K562 (cell line): ENCODE data around the gene LSM11. TPM values are rescaled to one million over a fixed set of nuclear protein-coding genes. Genes with fewer than 3 reads are reported as not detected.

ENCODE experiments used
- ERF ChIP-seq: fragments of 450-650 bp; formaldehyde crosslinking; IDR thresholded peaks from 2 replicates; pipeline ENCODE4 v1.4.0; 2020; ENCODE audit warnings: mild to moderate bottlenecking, mixed read lengths
- ETS2 ChIP-seq: IDR thresholded peaks from 2 replicates; pipeline ENCODE4 v1.6.1; 2016; ENCODE audit warnings: borderline replicate concordance, missing genetic modification characterization, mild to moderate bottlenecking, moderate library complexity, missing compliant biosample characterization; ENCODE audit not compliant: poor library complexity, severe bottlenecking
- KLF10 ChIP-seq: fragments of 250-450 bp; sonication (Bioruptor Pico); IDR thresholded peaks from 2 replicates; pipeline ENCODE4 v1.6.1; 2021; ENCODE audit warnings: matching md5 sums
- MAZ ChIP-seq, 2 experiments: fragments of 450-650 bp in 1 of 2; sonication (generic) in 1 of 2; formaldehyde crosslinking; IDR thresholded peaks in 1 of 2; conservative IDR thresholded peaks in 1 of 2; 2 replicates each; pipeline versions ENCODE4 v1.4.0 to v1.5.0; 2020; ENCODE audit warnings: mild to moderate bottlenecking in 1 of 2, missing genetic modification reagents in 1 of 2
- MCM3 ChIP-seq: fragments of 450-650 bp; IDR thresholded peaks from 2 replicates; pipeline ENCODE4 v1.6.1; 2016
- NBN ChIP-seq: fragments of 450-650 bp; IDR thresholded peaks from 2 replicates; pipeline ENCODE4 v1.6.1; 2016; ENCODE audit warnings: low read depth, mild to moderate bottlenecking
- PPARD ChIP-seq: fragments of 250-450 bp; sonication (Bioruptor Pico); IDR thresholded peaks from 2 replicates; pipeline ENCODE4 v1.8.0; 2022; ENCODE audit warnings: inconsistent platforms, mild to moderate bottlenecking, moderate library complexity
- RBM25 ChIP-seq: fragments of 200-400 bp; formaldehyde crosslinking; IDR thresholded peaks from 2 replicates; pipeline ENCODE4 v1.6.1; 2018; ENCODE audit warnings: low read length, low read depth, moderate library complexity; ENCODE audit not compliant: severe bottlenecking
- SAP30 ChIP-seq: fragments of 200-600 bp; sonication (generic); IDR thresholded peaks from 2 replicates; pipeline ENCODE4 v1.6.1; 2012; ENCODE audit warnings: borderline replicate concordance, low read depth, mild to moderate bottlenecking, moderate library complexity, low read length, control low read depth, inconsistent platforms; ENCODE audit not compliant: insufficient read depth, poor library complexity, severe bottlenecking
- SIRT6 ChIP-seq: IDR thresholded peaks from one replicate; pipeline ENCODE4 v1.6.1; 2012; ENCODE audit warnings: low read depth, mild to moderate bottlenecking, control low read depth, inconsistent platforms, low read length, moderate library complexity
- SMC3 ChIP-seq: conservative IDR thresholded peaks from 2 replicates; pipeline ENCODE4 v1.6.1; 2011; ENCODE audit warnings: low read depth, low read length, improper control_type of control experiment; ENCODE audit not compliant: insufficient read depth
- SREBF1 ChIP-seq: fragments of 150-350 bp; IDR thresholded peaks from 2 replicates; pipeline ENCODE4 v1.6.1; 2014; ENCODE audit warnings: antibody characterized with exemption, low read depth, low read length, borderline replicate concordance
- U2AF2 ChIP-seq: fragments of 200-400 bp; formaldehyde crosslinking; optimal IDR thresholded peaks from 2 replicates; pipeline ENCODE3; 2017; ENCODE audit warnings: low read depth, mild to moderate bottlenecking, low read length
- ZNF12 ChIP-seq: sonication (generic); formaldehyde crosslinking; IDR thresholded peaks from 2 replicates; pipeline ENCODE4 v1.4.0; 2020; ENCODE audit warnings: mild to moderate bottlenecking, missing genetic modification reagents
- ZNF133 ChIP-seq: fragments of 250-450 bp; sonication (Bioruptor Pico); IDR thresholded peaks from 2 replicates; pipeline ENCODE4 v1.4.0; 2020; ENCODE audit warnings: mild to moderate bottlenecking
- ZNF507 ChIP-seq: conservative IDR thresholded peaks from 2 replicates; pipeline ENCODE4 v1.6.1; 2017; ENCODE audit warnings: missing genetic modification characterization, missing compliant biosample characterization
- ZNF639 ChIP-seq, 2 experiments: fragments of 200-800 bp in 1 of 2; sonication (Bioruptor generic) in 1 of 2; sonication (generic) in 1 of 2; formaldehyde crosslinking in 1 of 2; IDR thresholded peaks in 1 of 2; conservative IDR thresholded peaks in 1 of 2; 2 replicates each; pipeline versions ENCODE4 v1.5.0 to v1.6.1; 2016 to 2020; ENCODE audit warnings: missing compliant biosample characterization in 1 of 2, missing genetic modification characterization in 1 of 2, missing genetic modification reagents in 1 of 2
- ZNF766 ChIP-seq: fragments of 200-800 bp; sonication (Bioruptor generic); conservative IDR thresholded peaks from 2 replicates; pipeline ENCODE4 v1.6.1; 2016; ENCODE audit warnings: missing genetic modification characterization, missing compliant biosample characterization
- polyA plus RNA-seq, 8 experiments: library from polyadenylated mRNA; depleted of rRNA in 4 of 8; stranded (reverse) in 5 of 8; unstranded in 3 of 8; fragments of >200 nt; fragmentation: Nextera tagmentation in 2 of 8; fragmentation: Illumina TruSeq in 1 of 8; extraction: Ambion mirVana in 2 of 8; extraction: Trizol in 1 of 8; gene quantifications; 2 replicates each; pipeline versions ENCODE4 v1.2.1 to v1.2.3, GENCODE V29; 2011 to 2014; ENCODE audit warnings: inconsistent platforms in 1 of 8, missing spikeins in 1 of 8
- total RNA-seq, 7 experiments: library from RNA; depleted of rRNA in 6 of 7; stranded (reverse); fragments of >200 nt in 6 of 7; fragmentation: Illumina TruSeq in 2 of 7; extraction: Trizol in 2 of 7; gene quantifications; 2 replicates each; pipeline versions ENCODE4 v1.2.1 to v1.2.3, GENCODE V29; 2011 to 2021; ENCODE audit warnings: low replicate concordance in 1 of 7
- TF ChIP-seq, protein P1 (sequence below): sonication (generic); formaldehyde crosslinking; IDR thresholded peaks from 2 replicates; pipeline ENCODE4 v1.8.1; 2022; ENCODE audit warnings: missing genetic modification reagents
- TF ChIP-seq, protein P2 (sequence below): fragments of 250-450 bp; sonication (Bioruptor Pico); IDR thresholded peaks from 2 replicates; pipeline ENCODE4 v1.4.0; 2020; ENCODE audit warnings: borderline replicate concordance
- TF ChIP-seq, protein P3 (sequence below): fragments of 250-450 bp; sonication (Bioruptor Pico); IDR thresholded peaks from 2 replicates; pipeline ENCODE4 v1.5.0; 2021

The LSM11 gene
- total and polyA plus RNA-seq, 9 of the 15 experiments (the other 6 are each of a cell fraction or from before 2014, with no cell fraction given): 1.8 to 9.4 (median 4.7) TPM

GRCh38 chr5:157731272-157732129 is 12.0 kb upstream of the LSM11 start, which contains the start of gene THG1L (continued):
- TF ChIP-seq, protein P1, sequence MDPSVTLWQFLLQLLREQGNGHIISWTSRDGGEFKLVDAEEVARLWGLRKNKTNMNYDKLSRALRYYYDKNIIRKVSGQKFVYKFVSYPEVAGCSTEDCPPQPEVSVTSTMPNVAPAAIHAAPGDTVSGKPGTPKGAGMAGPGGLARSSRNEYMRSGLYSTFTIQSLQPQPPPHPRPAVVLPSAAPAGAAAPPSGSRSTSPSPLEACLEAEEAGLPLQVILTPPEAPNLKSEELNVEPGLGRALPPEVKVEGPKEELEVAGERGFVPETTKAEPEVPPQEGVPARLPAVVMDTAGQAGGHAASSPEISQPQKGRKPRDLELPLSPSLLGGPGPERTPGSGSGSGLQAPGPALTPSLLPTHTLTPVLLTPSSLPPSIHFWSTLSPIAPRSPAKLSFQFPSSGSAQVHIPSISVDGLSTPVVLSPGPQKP (CRISPR knock-in tag): no peak
- TF ChIP-seq PPARD (no peak), ZNF12 (peak; percentile 68; the same call in 1 of the 2 replicates), ERF (peak; percentile 81; the same call in 1 of the 2 replicates), KLF10 (CRISPR knock-in tag) (no peak), ZNF766 (no peak), U2AF2 (no peak), SAP30 (peak; percentile 92), RBM25 (peak; percentile 63), SIRT6 (no peak), SREBF1 (no peak), MAZ (CRISPR knock-in tag; conservative IDR thresholded peaks at IDR 0.05 in 1 of 2, IDR thresholded peaks at IDR 0.05 in 1 of 2) (peak; percentile 61 to 90; a peak in 3 of 4 replicates), SMC3 (no peak), NBN (peak; percentile 60; the same call in 1 of the 2 replicates), ETS2 (tag) (no peak), ZNF639 (CRISPR knock-in tag; conservative IDR thresholded peaks at IDR 0.05 in 1 of 2, IDR thresholded peaks at IDR 0.05 in 1 of 2) (peak in 1 of 2 experiments; percentile 43; a peak in 1 of 4 replicates), ZNF507 (tag) (no peak), MCM3 (no peak), ZNF133 (no peak)
- TF ChIP-seq, protein P2, sequence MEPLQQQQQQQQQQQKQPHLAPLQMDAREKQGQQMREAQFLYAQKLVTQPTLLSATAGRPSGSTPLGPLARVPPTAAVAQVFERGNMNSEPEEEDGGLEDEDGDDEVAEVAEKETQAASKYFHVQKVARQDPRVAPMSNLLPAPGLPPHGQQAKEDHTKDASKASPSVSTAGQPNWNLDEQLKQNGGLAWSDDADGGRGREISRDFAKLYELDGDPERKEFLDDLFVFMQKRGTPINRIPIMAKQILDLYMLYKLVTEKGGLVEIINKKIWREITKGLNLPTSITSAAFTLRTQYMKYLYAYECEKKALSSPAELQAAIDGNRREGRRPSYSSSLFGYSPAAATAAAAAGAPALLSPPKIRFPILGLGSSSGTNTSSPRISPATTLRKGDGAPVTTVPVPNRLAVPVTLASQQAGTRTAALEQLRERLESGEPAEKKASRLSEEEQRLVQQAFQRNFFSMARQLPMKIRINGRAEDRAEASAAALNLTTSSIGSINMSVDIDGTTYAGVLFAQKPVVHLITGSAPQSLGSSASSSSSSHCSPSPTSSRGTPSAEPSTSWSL (CRISPR knock-in tag): no peak
- TF ChIP-seq, protein P3, sequence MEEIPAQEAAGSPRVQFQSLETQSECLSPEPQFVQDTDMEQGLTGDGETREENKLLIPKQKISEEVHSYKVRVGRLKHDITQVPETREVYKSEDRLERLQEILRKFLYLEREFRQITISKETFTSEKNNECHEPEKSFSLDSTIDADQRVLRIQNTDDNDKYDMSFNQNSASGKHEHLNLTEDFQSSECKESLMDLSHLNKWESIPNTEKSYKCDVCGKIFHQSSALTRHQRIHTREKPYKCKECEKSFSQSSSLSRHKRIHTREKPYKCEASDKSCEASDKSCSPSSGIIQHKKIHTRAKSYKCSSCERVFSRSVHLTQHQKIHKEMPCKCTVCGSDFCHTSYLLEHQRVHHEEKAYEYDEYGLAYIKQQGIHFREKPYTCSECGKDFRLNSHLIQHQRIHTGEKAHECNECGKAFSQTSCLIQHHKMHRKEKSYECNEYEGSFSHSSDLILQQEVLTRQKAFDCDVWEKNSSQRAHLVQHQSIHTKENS (CRISPR knock-in tag): no peak
